Gastroesophageal sphincter (tissue), 4 donors: Measurements from ENCODE around the gene AP2B1. TPM values are rescaled to one million over a fixed set of nuclear protein-coding genes. Genes with fewer than 3 reads are reported as not detected.

Source experiments
- ATAC-seq: fragments of 150-250 bp; one replicate; pipeline ENCODE4 v1.9.1; 2016; ENCODE audit warnings: mild to moderate bottlenecking, moderate library complexity
- H3K27ac ChIP-seq, 4 donors: fragments of 200-600 bp; sonication (generic) in 3 of 4; 1 replicate in 3 of 4; 2 replicates in 1 of 4; pipeline ENCODE4 v1.5.1; 2016 to 2019
- H3K27me3 ChIP-seq: fragments of 200-600 bp; sonication (generic); one replicate; pipeline ENCODE4 v1.5.1; 2019
- H3K36me3 ChIP-seq, 2 donors: fragments of 200-600 bp; sonication (generic); one replicate each; pipeline ENCODE4 v1.5.1; 2019; ENCODE audit warnings: control low read depth in 1 of 2
- H3K4me1 ChIP-seq, 3 donors: fragments of 200-600 bp; sonication (generic); 1 replicate in 2 of 3; 2 replicates in 1 of 3; pipeline ENCODE4 v1.5.1; 2016 to 2019; ENCODE audit warnings: control low read depth in 2 of 3
- H3K4me3 ChIP-seq, 2 donors: fragments of 200-600 bp; sonication (generic); one replicate each; pipeline ENCODE4 v1.5.1; 2019; ENCODE audit warnings: mild to moderate bottlenecking in 1 of 2, moderate library complexity in 1 of 2
- H3K9me3 ChIP-seq, 3 donors: fragments of 200-600 bp; sonication (generic); one replicate each; pipeline ENCODE4 v1.5.1; 2017 to 2019; ENCODE audit warnings: control low read depth in 2 of 3
- EP300 ChIP-seq: sonication (generic); formaldehyde crosslinking; IDR thresholded peaks from one replicate; pipeline ENCODE4 v1.6.1; 2017; ENCODE audit warnings: antibody characterized with exemption, mild to moderate bottlenecking
- POLR2A ChIP-seq, 2 donors: fragments of 450-650 bp; IDR thresholded peaks; one replicate each; pipeline ENCODE4 v1.6.1; 2017; ENCODE audit warnings: antibody characterized with exemption in 2 of 2, mild to moderate bottlenecking in 2 of 2, moderate library complexity in 1 of 2
- POLR2AphosphoS5 ChIP-seq: sonication (generic); formaldehyde crosslinking; IDR thresholded peaks from one replicate; pipeline ENCODE4 v1.6.1; 2017; ENCODE audit warnings: antibody characterized with exemption
- whole genome bisulfite sequencing, 2 donors: methylation state at CpG; one replicate each; pipeline ENCODE4 v1.1.5; 2018; ENCODE audit warnings: low coverage in 1 of 2; 5-methylcytosine and 5-hydroxymethylcytosine counted together
- total RNA-seq, 4 donors: library from RNA; depleted of rRNA; stranded (reverse); fragments of >200 nt; gene quantifications; one replicate each; pipeline ENCODE4 v1.1.0, GENCODE V29; 2016
- TF ChIP-seq, protein P1 (sequence below), 4 experiments: fragments of 200-600 bp in 2 of 4; fragments of 450-650 bp in 2 of 4; sonication (generic) in 1 of 4; IDR thresholded peaks; one replicate each; pipeline ENCODE4 v1.5.1; 2017 to 2019; ENCODE audit warnings: antibody characterized with exemption in 4 of 4, mild to moderate bottlenecking in 2 of 4, moderate library complexity in 2 of 4

AP2B1 gene
- total RNA-seq, 4 donors from 2014 or later = 104 to 383 (median 185) TPM

DNA sequence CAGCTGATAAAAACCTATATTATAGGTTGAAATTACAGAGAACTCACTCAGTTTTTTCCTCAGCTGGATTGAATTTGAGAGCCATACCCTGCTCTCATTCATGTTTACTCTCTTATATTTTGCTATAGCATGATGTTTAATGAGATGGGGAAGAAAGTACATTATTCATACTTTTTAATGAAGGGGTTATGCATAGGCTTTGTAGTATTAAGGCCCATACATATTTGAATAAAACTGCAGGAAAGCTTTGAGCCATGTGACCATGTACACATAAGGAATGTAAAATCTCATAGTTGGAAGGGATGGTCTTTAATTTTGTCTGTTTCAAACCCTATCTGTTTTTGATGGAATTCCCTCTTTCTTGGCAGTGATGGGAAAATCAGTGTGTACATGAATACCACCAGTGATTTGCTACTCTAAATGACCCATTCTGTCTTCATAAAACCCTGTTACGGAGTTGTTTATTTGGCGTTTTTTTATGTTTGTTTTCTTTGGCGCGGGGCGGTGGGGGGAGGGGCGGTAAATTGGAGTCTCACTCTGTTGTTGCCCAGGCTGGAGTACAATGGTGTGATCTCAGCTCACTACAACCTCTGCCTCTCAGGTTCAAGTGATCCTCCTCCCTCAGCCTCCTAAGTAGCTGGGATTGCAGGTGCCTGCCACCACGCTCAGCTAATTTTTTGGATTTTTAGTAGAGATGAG is 105.5 kb downstream of the AP2B1 start:
- TF ChIP-seq EP300 (no peak), POLR2AphosphoS5 (no peak), POLR2A (IDR thresholded peaks at IDR 0.05) (no peak)
- TF ChIP-seq, protein P1, sequence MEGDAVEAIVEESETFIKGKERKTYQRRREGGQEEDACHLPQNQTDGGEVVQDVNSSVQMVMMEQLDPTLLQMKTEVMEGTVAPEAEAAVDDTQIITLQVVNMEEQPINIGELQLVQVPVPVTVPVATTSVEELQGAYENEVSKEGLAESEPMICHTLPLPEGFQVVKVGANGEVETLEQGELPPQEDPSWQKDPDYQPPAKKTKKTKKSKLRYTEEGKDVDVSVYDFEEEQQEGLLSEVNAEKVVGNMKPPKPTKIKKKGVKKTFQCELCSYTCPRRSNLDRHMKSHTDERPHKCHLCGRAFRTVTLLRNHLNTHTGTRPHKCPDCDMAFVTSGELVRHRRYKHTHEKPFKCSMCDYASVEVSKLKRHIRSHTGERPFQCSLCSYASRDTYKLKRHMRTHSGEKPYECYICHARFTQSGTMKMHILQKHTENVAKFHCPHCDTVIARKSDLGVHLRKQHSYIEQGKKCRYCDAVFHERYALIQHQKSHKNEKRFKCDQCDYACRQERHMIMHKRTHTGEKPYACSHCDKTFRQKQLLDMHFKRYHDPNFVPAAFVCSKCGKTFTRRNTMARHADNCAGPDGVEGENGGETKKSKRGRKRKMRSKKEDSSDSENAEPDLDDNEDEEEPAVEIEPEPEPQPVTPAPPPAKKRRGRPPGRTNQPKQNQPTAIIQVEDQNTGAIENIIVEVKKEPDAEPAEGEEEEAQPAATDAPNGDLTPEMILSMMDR (IDR thresholded peaks at IDR 0.05) = no peak
- H3K27me3 ChIP-seq = no peaks in the 10 kb centered on the region
- no peaks in the 10 kb centered on the region for H3K4me1 ChIP-seq
- no peak overlapping the region for H3K4me3 ChIP-seq
- ATAC-seq = no peak
- peaks cover 0 to 94% of the 10 kb centered on the region in 2 donors for H3K36me3 ChIP-seq
- 70 to 84% methylated on average over 4 to 7 of the region's 7 CpGs for WGBS, 2 donors
- no peak overlapping the region for H3K27ac ChIP-seq
- no peaks in the 10 kb centered on the region for H3K9me3 ChIP-seq

DNA sequence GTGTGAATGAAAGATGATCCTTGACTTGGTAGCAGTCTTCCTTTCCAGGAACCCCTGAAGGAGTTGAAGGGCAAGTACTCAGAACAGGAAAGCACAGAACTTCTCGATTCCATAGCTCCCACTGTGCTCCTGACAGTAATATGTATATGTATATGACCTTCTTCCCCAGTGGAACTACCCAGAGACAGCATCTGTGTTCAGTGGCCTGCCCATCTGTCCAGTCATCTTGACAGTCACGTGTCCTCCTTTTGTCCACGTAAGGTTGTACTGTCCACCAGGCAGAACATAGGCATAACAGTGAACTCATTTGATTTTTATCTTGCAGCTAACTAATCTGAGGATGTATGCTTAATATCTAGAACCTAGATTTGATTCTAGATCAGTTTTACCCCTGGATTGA is 106.5 kb downstream of the AP2B1 start:
- H3K4me3 ChIP-seq = no peak overlapping the region
- ATAC-seq = no peak
- no peaks in the 10 kb centered on the region for H3K9me3 ChIP-seq
- no peaks in the 10 kb centered on the region for H3K4me1 ChIP-seq
- H3K27me3 ChIP-seq = no peaks in the 10 kb centered on the region
- 86 to 97% methylated on average over 1 to 3 of the region's 3 CpGs for WGBS, 2 donors
- H3K36me3 ChIP-seq = peaks cover 0 to 88% of the 10 kb centered on the region in 2 donors
- H3K27ac ChIP-seq = no peak overlapping the region
- TF ChIP-seq EP300 (no peak), POLR2A (IDR thresholded peaks at IDR 0.05) (no peak), POLR2AphosphoS5 (no peak)
- TF ChIP-seq, protein P1 (IDR thresholded peaks at IDR 0.05) = no peak

DNA sequence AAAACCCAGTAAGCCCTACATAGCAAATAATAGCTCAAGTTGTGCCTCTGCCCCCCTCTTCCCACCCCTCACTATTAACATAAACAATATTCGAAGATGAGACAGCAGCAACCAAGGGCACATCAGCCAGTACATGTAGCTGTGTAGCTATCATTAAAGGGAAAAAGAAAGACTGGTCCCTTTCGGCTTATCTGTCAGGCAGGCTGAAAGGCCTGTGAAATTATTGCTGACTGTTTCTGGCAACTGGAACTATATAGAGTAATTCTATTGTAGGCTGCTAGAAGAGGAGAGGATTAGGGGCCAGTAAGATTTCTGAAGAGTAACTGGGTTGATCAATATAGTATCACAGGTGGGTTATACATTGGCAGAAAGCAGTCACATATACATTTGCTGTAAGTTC is 107.8 kb downstream of the AP2B1 start:
- no peak for ATAC-seq
- 66 to 75% methylated on average over 2 of the region's 2 CpGs for WGBS, 2 donors
- TF ChIP-seq EP300 (no peak), POLR2A (IDR thresholded peaks at IDR 0.05) (no peak)
- TF ChIP-seq, protein P1 (IDR thresholded peaks at IDR 0.05) = no peak
- Histone ChIP-seq H3K27ac (no peak overlapping the region), H3K27me3 (no peaks in the 10 kb centered on the region), H3K36me3 (peaks cover 0 to 76% of the 10 kb centered on the region in 2 donors), H3K9me3 (no peaks in the 10 kb centered on the region), H3K4me3 (no peak overlapping the region), H3K4me1 (no peaks in the 10 kb centered on the region)

DNA sequence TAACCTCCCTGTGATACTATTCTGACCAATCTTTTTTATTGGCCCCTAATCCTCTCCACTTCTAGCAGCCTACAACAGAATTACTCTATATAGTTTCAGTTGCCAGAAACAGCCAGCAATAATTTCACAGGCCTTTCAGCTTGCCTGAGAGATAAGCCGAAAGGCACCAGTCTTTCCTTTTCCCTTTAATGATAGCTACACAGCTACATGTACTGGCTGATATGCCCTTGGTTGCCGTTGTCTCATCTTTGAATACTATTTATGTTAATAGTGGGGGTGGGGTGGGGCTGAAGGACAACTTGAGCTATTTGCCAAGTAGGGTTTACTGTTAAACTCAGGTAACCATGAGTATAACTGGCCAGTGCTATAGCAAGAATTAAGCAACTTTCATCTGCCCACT is 108.5 kb downstream of the AP2B1 start:
- ATAC-seq = no peak

DNA sequence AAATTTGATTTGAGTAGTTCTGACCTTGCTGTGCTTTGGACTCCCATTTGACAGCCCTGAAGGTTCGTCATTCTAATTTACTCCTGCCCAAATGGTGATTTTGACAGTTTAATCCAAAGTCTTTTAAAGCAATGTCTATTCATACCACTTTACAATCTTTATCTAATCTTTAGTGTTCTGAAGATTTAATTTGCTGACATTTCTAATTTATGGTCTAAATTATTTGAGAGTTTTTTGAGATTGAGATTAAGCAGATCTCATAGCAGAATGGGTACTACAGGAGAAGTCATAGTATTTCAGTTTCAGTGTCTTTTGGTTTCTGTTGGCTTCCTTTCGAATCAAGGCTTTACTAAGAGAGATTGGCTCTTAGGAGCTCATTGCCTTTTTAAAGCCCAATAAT is 111.7 kb downstream of the AP2B1 start:
- H3K9me3 ChIP-seq = no peaks in the 10 kb centered on the region
- no peak overlapping the region for H3K27ac ChIP-seq
- WGBS, 2 donors = 90 to 91% methylated on average over 2 of the region's 2 CpGs
- no peaks in the 10 kb centered on the region for H3K4me1 ChIP-seq
- no peaks in the 10 kb centered on the region for H3K27me3 ChIP-seq
- no peak overlapping the region for H3K4me3 ChIP-seq
- H3K36me3 ChIP-seq = peaks cover 0 to 47% of the 10 kb centered on the region in 2 donors
- no peak for ATAC-seq
- TF ChIP-seq, protein P1 (IDR thresholded peaks at IDR 0.05) = no peak

More for the DNA sequence above, 108.5 kb downstream of the AP2B1 start:
- H3K36me3 ChIP-seq = peaks cover 0 to 69% of the 10 kb centered on the region in 2 donors
- H3K9me3 ChIP-seq = no peaks in the 10 kb centered on the region
- no peak overlapping the region for H3K27ac ChIP-seq
- 75 to 80% methylated on average over 1 to 2 of the region's 2 CpGs for WGBS, 2 donors
- H3K4me3 ChIP-seq = no peak overlapping the region
- H3K27me3 ChIP-seq = no peaks in the 10 kb centered on the region
- TF ChIP-seq POLR2A (IDR thresholded peaks at IDR 0.05) (no peak), POLR2AphosphoS5 (no peak), EP300 (no peak)
- TF ChIP-seq, protein P1 (IDR thresholded peaks at IDR 0.05) = no peak
- H3K4me1 ChIP-seq = no peaks in the 10 kb centered on the region
